Measurements from ENCODE around the gene UTS2B.

UTS2B gene

DNA sequence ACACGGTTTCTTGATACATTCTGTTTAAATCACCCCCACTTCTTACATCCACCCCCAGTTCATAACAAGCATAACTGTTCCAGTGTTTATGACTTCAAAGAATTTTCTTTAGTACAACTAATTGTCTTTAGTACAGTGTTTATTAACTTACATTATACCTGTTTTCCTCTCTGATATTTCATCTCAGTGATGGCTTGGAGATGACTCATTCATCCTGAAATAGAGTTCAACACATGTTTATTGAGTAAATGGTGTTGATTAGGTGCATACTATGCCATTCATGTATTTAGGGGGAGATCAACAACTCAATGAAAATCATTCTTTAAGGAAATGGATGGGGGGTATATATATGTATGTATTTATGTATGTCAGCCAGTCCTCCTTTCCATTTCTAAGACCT lies 21.7 kb upstream of the UTS2B start:
- no peak for DNase-seq (ENCODE audit: low read depth)

DNA sequence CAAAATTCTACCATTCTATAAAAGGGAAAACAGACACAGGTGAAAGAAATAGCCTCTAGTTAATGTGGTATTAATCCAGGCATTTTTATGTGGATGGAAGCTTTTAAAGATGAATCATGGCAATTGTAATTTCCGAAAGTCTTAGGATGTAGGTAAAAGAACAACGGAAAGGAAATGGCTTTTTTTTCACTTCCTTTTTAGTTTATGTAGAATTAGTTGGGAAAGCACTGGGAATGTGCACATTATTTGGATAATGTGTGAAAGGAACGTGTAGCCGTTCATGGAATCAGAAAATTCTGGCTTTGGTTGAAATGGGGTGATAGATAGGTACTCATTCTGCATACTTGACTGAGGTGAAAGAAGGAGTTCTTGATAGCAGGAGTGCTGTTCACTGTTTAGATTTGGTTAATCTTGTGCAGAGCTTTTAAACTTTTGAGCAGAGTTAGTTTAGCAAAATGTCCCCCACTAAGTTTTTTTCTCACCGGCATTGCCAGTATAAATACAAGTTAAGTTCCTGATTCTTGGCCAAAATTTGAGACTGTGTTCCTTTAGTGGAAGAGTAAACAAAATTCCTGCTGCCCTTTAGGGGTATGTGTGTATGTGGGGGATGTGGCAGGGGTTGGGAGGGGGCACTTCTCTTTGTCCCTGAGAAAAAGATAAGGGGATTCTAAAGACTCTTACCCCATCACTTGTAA lies 20.2 kb upstream of the UTS2B start:
- DNase-seq (ENCODE audit: low read depth): no peak

DNA sequence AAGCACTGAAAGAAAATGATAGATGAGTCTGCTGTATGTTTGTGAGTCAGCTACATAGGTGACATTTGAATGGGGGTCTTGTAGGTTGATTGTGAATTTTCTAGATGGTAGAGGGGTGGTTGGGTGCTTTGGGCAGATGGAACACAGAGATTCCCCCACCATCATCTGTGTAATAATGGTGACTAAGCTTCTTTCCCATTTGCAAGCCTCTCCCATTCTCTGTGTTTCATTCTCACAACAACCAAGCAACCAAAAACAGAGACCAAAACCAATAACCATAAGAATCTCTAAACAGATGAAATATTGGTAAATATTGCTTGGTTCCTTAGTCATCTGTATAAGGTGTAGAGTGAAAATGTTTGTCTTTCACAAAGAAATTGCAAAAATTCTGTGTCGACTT lies 17.8 kb upstream of the UTS2B start:
- no peak for DNase-seq (ENCODE audit: low read depth)

DNA sequence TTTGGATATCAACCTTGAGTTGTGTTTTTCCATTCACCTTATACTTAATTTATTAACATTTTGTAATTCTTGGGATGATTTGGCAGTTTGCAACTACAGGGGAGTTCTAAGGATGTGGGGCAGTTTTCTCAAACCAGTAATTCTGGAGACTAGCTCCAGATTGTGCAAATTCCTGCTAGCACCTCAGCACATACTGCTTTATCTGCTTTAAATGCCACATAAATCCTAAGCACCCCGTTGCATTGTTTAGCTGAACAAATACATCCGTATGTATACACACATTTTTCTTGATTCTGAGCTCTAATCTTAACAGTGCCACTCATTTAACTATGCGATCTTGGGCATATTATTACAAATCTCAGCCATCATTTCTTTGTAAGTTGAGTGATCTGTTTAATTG lies 16.9 kb upstream of the UTS2B start:
- no peak for DNase-seq (ENCODE audit: low read depth)

DNA sequence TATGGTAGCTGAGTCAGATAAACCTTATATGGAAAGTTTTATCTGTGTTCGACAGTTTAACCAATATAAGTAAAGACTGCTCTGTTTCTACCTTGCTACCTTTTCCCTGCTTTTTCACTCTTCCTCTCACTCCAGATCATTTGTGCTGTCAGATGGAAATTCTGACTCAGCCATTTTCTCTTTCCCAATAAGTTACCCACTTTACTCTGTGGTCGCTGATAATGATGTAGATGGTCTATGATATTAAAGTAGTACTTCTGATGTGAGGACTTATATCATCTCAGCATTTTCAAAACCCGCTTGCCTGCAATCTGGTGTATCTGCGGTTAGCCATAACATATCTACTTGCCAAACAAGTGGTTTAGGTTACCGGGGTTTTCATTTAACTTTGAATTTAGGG lies 15.0 kb upstream of the UTS2B start:
- DNase-seq (ENCODE audit: low read depth): no peak

DNA sequence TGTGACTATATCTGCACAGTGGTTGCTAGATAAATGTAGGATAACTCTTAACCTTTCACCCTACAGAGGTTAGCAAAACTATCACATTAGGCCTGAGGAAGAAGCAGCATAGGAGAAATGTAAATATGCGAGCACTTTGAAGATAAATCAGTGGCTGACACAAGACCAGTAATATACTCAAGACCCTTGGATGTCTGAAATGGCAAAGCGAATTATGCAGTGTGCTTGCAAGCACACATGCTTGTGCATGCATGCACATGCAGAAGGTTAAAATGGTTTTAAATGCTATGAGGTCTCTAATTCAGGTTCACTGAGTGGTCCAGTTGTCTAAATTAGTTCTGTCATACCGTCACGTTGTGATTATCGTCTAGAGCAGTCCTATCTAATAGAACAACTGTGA lies 13.6 kb upstream of the UTS2B start:
- DNase-seq (ENCODE audit: low read depth): no peak

DNA sequence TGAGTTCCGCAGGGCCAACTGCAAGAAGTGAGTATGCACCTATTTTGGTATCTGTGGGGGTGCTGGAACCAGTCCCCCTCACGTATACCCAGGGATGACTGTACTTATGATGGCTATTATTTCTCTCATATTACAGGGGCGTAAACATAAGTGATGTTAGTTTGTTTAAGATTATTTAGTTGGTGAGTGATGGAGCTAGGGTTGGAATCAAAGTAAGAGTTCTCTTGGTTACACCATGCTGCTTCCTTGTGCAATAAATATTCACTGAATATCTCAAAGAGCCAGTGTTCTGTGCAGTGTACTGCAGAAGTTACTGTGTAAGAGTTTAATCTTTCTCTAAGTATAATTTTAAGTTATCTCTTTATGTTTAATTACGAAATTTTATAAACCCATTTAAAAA lies 12.8 kb upstream of the UTS2B start:
- no peak for DNase-seq (ENCODE audit: low read depth)

DNA sequence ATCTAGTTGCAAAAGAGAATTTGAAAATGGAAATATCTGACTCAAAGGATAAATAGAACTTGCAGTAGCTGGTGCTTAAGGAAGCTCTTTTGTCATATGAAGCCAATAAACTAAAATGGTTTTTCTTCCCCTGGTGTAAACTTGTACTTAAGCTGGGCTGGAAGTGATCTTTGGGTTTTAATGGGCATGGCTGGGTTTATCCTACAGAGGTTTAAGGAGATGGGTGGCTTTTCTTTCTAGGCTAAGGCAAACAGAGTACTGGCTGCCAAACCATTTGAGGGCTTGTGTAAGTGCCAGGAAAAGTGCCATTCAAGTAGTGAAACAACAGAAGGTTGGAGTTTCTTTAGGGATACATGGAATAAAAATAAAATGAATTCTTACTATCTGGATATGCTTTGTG lies 12.1 kb upstream of the UTS2B start:
- no peak for DNase-seq (ENCODE audit: low read depth)

DNA sequence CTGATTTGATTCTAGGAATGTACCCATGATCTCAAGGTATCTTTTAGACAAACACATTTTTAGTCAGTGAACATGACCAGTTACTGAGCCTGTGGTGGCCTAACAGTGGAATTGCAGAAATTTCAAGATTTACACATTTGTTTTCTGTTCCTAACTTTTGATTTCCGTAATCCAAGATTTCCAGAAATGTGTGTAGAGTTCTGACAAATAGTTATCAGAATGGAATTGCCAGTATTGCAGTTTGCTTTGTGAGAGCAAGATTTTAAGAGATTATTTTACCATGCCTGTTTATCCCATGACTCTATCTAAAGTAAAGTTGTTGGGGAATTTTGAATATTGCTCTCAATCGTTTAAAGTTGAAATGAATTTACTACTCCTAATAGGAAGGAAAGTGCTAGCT lies 11.7 kb upstream of the UTS2B start:
- no peak for DNase-seq (ENCODE audit: low read depth)

DNA sequence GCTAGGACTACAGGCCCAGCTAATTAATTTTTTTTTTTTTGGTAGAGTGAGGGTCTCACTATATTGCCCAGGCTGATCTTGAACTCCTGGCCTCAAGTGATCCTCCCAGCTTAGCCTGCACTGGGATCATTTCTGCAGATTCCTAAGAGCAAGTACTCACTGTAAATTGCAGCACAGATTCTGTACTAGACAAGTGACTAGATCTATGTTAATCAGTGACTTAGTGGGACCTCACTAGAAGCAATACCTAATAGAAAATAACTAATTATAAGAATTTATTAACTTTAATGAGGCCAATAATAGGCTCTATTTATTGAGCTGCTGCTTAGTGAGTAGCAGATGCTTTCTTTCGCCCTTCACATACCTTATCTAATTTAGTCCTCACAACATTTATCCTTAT lies 10.6 kb upstream of the UTS2B start:
- no peak for DNase-seq (ENCODE audit: low read depth)

DNA sequence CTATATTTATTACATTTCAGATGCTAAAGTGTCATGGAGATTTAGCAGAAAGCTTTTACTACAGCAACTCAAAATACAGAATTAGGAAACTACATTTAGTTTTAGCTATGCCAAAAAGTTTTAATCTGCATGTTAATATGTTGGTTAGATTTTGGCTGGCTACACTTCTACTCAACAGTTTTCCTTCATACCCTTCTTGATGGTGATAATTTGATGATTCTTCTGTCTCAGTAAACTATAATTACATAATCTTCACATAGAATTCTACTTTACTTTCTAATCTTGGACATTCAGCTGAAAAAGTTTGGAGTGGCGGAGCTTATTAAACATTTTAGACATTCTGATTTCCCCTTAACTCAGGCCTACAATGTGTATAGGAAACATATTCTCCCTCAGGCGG lies 10.0 kb upstream of the UTS2B start:
- no peak for DNase-seq (ENCODE audit: low read depth)

DNA sequence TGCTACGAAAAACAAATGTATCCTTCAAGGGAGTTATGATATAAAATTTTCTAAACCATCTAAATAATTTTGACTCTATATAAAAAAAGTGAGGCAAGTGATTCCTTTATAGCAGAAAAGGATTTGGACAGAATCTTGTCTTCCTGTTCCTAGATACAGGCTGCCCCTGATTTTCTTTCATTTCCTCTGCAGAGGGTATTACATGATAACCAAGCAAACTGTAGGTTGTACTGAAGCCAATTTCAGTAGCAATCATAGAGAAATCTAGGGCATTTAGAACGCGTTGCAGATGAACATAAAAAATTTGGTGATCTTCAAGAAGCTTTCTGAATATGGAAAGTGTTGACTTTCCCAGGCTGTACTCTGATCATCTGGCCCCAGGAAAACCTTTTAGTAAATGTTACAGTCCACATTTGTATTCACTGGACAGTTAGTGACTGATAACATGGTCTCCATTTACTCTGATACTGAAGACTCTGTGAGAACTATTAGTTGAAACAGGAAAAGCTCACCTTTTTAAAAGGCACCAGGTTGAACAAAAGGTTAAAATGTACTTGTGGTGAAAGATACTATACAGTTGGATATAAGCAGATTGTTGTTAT lies 9.1 kb upstream of the UTS2B start:
- DNase-seq (ENCODE audit: low read depth): no peak

DNA sequence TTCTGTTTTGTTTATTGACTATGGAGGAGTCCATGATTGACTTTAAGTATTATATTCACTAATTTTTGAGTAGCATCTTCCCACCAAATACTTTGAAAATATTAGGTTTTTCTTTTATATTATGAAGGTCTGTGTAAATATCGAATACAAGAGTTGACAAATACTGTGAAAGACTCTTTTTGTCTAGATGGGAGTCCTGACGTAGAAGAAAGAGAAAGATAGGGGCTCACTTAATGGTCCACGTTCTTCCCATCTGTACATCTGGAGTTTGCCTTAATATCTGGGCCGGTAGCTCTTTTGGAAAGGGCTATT lies 7.8 kb upstream of the UTS2B start:
- no peak for DNase-seq (ENCODE audit: low read depth)

DNA sequence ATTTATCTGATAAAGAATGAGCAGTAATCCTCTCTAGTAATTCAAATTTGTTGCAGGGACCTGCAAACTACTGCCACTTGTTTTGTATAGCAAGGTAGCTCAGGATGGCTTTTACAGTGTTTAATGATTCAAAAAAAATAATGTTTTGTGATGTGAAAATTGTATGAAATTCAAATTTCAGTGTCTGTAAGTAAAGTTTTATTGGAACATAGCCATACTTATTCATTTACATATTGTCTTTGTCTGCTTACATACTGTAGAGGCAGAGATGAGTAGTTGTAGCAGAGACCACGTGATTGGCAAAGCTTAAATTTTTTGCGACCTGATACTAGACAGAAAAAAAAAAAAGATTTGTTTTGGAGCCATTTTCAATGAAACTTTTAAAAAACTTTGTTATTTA lies 6.5 kb upstream of the UTS2B start:
- DNase-seq (ENCODE audit: low read depth): no peak

DNA sequence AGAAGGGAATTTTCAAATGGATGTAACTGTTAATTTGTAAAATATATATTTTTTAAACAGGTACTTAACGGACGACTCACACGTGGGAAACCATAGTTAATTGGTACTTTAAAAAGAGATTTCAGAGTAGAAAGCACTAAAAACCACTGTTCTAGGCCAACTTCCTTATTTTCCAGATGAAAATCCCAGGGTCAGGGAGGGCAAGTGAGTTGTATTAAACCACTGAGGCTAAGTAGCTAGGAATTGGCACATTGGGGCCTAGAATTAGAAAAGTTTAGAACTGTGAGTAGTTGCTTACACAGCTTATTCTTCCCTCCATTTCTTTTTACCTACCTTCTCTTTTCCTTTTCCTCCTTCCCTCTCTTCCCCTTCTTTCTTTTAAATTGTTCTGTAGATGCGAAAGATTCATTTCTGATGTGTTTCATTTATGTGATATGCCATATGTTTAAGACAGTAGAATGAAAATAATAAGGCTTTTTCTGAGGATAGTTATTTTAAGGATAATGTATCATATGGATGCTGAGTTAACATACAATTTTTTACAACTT lies 4.1 kb upstream of the UTS2B start:
- DNase-seq (ENCODE audit: low read depth): no peak

DNA sequence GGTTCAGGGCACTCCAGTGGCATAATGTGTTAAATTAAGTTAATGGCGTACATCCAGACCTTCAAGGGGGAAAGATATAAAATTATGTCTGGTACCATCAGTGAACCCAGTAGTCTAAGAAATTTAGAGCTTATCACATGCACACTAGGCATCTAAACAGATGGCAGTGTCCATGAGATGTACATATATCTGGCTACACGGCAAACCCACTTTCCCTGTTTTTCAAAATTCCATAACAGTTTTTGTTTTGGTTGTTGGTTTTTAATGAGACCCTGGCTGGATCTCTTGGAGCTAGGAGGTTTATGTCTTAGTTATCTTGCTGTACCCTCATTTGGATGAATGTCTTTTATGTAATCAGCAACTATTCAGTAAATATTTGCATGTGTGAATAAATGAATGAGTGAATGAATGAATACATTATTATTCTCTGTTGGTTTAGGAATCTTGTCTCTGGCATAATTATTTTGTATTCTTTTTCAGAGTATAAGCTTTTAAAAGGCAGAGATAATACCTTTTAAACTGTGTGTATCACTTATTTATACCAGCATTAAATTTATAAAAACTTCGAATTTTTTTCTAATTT lies 3.1 kb upstream of the UTS2B start:
- no peak for DNase-seq (ENCODE audit: low read depth)

DNA sequence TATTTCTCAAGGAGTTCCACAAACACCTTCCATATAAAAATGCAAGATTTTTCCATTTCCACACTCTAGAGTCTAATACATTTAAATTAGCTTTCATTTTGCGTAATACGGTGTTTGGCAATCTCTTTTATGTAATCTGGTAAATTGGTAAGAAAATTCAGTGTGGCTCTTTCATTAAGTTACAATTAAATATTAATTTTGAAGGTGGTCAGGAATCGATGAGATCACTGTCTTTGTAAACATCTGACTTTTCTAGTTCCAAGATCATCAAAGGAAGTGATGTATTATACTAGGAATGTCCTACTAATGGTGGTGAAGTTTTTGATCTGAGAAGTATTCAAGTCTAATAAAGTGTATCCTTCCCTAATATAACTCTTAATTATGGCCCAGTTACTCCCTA lies 1.1 kb upstream of the UTS2B start:
- DNase-seq (ENCODE audit: low read depth): no peak

DNA sequence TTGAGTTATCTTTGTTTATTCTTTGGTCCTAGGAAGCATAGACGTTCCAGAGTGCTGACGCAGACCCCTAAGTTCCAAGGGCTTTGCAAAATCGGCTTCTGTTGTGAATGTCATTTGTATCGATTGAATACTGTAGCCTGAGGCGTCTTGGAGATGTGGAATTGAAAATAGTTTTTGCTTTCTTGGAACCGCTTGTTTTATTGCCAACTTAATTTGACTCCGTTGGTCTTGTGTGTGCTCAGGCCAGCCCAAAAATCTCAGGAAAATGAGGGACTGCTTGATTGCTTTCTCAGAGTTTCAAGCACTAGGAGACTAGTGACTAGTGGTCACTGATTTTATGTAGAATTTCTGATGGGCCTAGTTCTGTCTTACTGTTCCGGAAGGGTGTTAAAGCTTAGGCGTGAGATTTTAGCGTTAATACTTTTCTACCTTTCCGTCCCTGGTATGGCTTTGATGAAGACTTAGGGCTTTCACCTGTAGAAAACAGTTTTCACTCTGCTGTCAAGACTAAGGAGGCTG lies 263 bp upstream of the UTS2B start:
- no peak for DNase-seq (ENCODE audit: low read depth)

DNA sequence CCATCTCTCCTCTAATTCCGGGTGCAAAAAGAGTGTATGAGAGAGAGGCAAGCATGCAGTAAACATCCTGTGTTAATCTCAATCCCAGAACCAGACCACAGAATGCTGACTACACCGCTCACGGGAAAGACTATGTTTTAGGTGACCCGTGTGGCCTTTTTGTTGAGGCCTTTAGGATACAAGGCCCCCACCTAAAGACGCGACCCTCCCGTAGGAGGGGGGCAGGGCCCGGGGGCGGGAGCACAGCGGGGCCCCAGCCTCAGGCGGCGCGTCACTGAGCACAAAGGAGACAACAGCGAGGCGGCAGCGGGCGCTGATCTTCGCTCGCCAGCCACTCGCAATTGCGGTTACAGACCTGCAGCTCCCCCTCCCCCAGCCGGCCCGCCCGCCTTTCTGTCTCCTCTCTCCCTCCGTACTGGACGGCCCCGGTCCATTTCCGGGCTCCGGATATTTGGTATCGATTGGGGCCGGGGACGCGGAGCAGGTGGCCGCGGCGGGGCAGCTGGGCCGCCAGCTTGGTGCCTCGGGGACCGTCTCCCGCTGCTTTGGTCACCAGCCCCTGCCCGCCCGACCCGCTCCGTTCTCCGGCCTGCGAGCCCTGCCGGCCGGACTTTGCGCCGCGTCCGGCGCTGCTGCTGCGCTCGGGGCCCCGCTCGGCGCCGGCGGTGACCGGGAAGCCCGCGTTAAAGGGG lies 1.2 kb downstream of the UTS2B start, which contains the start of gene CCDC50:
TSS of gene CCDC50 (plus strand) at position 433 of the 692 bp plus-strand sequence. CDS start 281 bp downstream, outside the sequence.
- DNase-seq (ENCODE audit: low read depth): no peak

DNA sequence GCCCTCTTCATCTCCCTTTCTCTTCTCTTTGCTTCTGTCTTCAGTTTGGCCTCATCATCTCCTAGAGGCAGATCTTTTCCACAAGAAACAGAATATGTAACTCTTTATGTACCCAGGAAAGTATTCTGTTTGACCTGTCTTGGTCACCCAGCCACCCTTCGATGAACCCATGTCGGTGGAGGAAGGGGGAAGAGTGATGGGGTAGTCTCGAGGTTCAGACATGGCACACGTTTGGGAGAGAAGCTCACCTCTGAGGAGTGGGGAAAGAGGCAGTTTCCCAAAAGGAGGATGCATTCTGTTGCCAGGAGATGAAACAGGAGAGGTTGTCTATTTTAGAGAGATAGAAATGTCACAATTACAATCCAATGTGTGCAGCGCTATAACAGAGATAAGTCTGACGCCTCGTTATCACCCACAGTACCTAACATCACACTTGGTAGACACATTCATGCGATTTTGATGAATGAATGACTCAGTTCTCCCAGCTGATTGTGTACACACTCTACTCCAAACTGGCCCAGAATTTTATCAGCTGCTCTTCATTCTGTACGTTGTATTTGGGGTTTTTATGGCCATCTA lies 1.9 kb downstream of the UTS2B start:
- no peak for DNase-seq (ENCODE audit: low read depth)

DNA sequence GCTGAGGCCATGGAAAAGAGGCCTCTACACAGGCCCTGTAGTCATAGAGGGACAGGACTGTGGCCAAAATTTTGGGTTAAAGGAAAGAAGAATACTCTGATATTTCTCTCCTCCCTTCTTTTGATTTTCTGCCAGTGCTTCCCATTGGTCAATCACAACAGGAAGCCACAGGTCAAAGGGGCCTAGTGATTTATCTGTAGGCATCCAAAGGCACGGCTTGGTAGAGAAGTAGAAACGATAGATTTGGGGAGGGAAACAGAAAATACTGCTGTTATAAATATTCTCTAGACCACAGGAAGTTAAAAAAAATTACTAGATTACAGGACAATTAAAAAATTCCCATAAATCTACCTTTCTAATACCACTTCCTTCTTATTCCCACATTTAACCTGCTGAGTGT lies 2.8 kb downstream of the UTS2B start:
- DNase-seq (ENCODE audit: low read depth): no peak

DNA sequence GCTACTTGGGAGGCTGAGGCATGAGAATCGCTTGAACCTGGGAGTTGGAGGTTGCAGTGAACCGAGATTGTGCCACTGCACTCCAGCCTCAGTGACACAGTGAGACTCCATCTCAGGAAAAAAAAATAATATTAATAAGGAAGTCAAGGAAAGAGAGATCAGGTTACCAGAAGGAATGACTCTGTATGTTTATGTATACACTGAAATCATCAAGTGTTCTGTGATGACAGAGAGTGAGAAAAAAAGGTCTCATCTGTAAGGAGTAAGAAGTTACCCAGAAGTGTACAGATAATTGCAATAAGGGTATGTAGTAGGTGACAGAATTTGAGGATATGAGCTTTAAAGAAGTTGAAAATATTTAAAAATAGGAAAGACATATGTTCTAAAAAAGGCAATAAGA lies 5.4 kb downstream of the UTS2B start:
- no peak for DNase-seq (ENCODE audit: low read depth)

Data from stimulated activated CD8-positive, alpha-beta memory T cell treated with anti-CD3 and anti-CD28 coated beads, Interleukin-15, amount 100 ng/mL, for 1 hour (primary cell).